ENCODE data around the gene NBEA.
"Not testable (repeated sequence)": the region's sequence is repeated elsewhere in the genome, so short reads cannot be mapped to it uniquely, and the experiment has no call there.

NBEA gene

GRCh38 chr13:35393886-35394285, 451.8 kb downstream of the NBEA start:
- Histone ChIP-seq H2BK5ac (ENCODE audit: low read length) (no peak overlapping the region), H2BK12ac (ENCODE audit: low read length) (no peak overlapping the region), H3K27me3 (ENCODE audit: control insufficient read depth in 3 of 3, insufficient read depth in 3 of 3, low read depth in 1 of 3, low read length in 3 of 3) (no peaks in the 10 kb centered on the region), H3K4me2 (ENCODE audit: insufficient read depth, low read length, poor library complexity, severe bottlenecking) (no peak overlapping the region), H2BK15ac (ENCODE audit: low read length) (no peak overlapping the region), H3K23ac (ENCODE audit: low read depth, low read length, poor library complexity) (no peak overlapping the region), H3K4me1 (ENCODE audit: control insufficient read depth in 2 of 2, insufficient read depth in 1 of 2, low read depth in 1 of 2, low read length in 2 of 2) (peaks cover 0 to 10% of the 10 kb centered on the region in 2 donors), H3K9ac (ENCODE audit: low read depth, low read length, poor library complexity) (no peak overlapping the region), H3K9me3 (replicated peaks in 1 of 2; ENCODE audit: control insufficient read depth in 2 of 2, insufficient read depth in 1 of 2, low read depth in 1 of 2, low read length in 2 of 2) (peaks cover 2 to 13% of the 10 kb centered on the region in 2 donors), H3K4ac (ENCODE audit: low read length) (no peak overlapping the region), H3K79me1 (ENCODE audit: low read depth, low read length) (no peaks in the 10 kb centered on the region), H2AK5ac (ENCODE audit: low read depth, low read length) (no peak overlapping the region), H3K4me3 (ENCODE audit: low read length in 2 of 2) (no peak overlapping the region), H4K91ac (ENCODE audit: low read depth, low read length, poor library complexity) (no peak overlapping the region), H2AFZ (ENCODE audit: low read length) (no peak overlapping the region), H3K27ac (replicated peaks; ENCODE audit: low read length) (no peak overlapping the region), H3K14ac (ENCODE audit: low read length) (no peak overlapping the region), H3K18ac (ENCODE audit: low read length) (no peak overlapping the region), H3K36me3 (replicated peaks in 1 of 2; ENCODE audit: control insufficient read depth in 2 of 2, insufficient read depth in 2 of 2, low read length in 2 of 2) (peaks cover 0 to 2% of the 10 kb centered on the region in 2 donors), H2BK120ac (ENCODE audit: low read depth, low read length) (no peak overlapping the region), H4K8ac (ENCODE audit: low read depth, low read length) (no peak overlapping the region)
- WGBS, 2 donors (ENCODE audit: extremely low coverage in 2 of 2, insufficient read length in 2 of 2, insufficient replicate concordance in 1 of 2) = no CpG with 5 or more reads among the region's 2 CpGs
- DNase-seq (ENCODE audit: low spot score) = no peak

DNA sequence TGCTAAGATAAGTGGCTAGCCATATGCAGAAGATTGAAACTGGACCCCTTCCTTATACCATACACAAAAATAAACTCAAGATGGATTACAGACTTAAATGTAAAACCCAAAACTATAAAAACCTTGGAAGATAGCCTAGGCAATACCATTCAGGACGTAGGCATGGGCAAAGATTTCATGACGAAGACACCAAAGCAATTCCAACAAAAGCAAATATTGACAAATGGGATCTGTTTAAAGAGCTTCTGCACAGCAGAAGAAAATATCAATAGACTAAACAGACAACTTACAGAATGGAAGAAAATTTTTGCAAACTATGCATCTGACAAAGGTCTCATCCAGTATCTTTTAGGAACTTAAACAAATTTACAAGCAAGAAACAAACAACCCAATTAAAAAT, 466.2 kb downstream of the NBEA start:
- H3K23ac ChIP-seq (ENCODE audit: low read depth, low read length, poor library complexity); H3K27me3 ChIP-seq (ENCODE audit: control insufficient read depth in 3 of 3, insufficient read depth in 3 of 3, low read depth in 1 of 3, low read length in 3 of 3); H3K4me3 ChIP-seq (ENCODE audit: low read length in 2 of 2); H4K8ac ChIP-seq (ENCODE audit: low read depth, low read length); H2AK5ac ChIP-seq (ENCODE audit: low read depth, low read length); H3K4me2 ChIP-seq (ENCODE audit: insufficient read depth, low read length, poor library complexity, severe bottlenecking); DNase-seq (ENCODE audit: low spot score); H3K79me1 ChIP-seq (ENCODE audit: low read depth, low read length); H3K9me3 ChIP-seq (replicated peaks in 1 of 2; ENCODE audit: control insufficient read depth in 2 of 2, insufficient read depth in 1 of 2, low read depth in 1 of 2, low read length in 2 of 2); H2BK12ac ChIP-seq (ENCODE audit: low read length); H3K36me3 ChIP-seq (replicated peaks in 1 of 2; ENCODE audit: control insufficient read depth in 2 of 2, insufficient read depth in 2 of 2, low read length in 2 of 2); H3K14ac ChIP-seq (ENCODE audit: low read length); H3K4me1 ChIP-seq (ENCODE audit: control insufficient read depth in 2 of 2, insufficient read depth in 1 of 2, low read depth in 1 of 2, low read length in 2 of 2); H3K4ac ChIP-seq (ENCODE audit: low read length); H3K27ac ChIP-seq (replicated peaks; ENCODE audit: low read length); H4K91ac ChIP-seq (ENCODE audit: low read depth, low read length, poor library complexity); H2BK15ac ChIP-seq (ENCODE audit: low read length); H2AFZ ChIP-seq (ENCODE audit: low read length); H3K18ac ChIP-seq (ENCODE audit: low read length); H2BK5ac ChIP-seq (ENCODE audit: low read length); H2BK120ac ChIP-seq (ENCODE audit: low read depth, low read length); H3K9ac ChIP-seq (ENCODE audit: low read depth, low read length, poor library complexity): not testable (repeated sequence)
- no CpG with 5 or more reads among the region's 2 CpGs for WGBS, 2 donors (ENCODE audit: extremely low coverage in 2 of 2, insufficient read length in 2 of 2, insufficient replicate concordance in 1 of 2)

GRCh38 chr13:35411059-35411744, 469.1 kb downstream of the NBEA start:
- Histone ChIP-seq H3K4me2 (ENCODE audit: insufficient read depth, low read length, poor library complexity, severe bottlenecking) (no peak overlapping the region), H3K4me3 (ENCODE audit: low read length in 2 of 2) (no peak overlapping the region), H3K36me3 (replicated peaks in 1 of 2; ENCODE audit: control insufficient read depth in 2 of 2, insufficient read depth in 2 of 2, low read length in 2 of 2) (no peaks in the 10 kb centered on the region), H3K9me3 (replicated peaks in 1 of 2; ENCODE audit: control insufficient read depth in 2 of 2, insufficient read depth in 1 of 2, low read depth in 1 of 2, low read length in 2 of 2) (no peaks in the 10 kb centered on the region), H3K27me3 (ENCODE audit: control insufficient read depth in 3 of 3, insufficient read depth in 3 of 3, low read depth in 1 of 3, low read length in 3 of 3) (no peaks in the 10 kb centered on the region), H2AK5ac (ENCODE audit: low read depth, low read length) (no peak overlapping the region), H3K14ac (ENCODE audit: low read length) (no peak overlapping the region), H2BK120ac (ENCODE audit: low read depth, low read length) (no peak overlapping the region), H4K8ac (ENCODE audit: low read depth, low read length) (no peak overlapping the region), H3K79me1 (ENCODE audit: low read depth, low read length) (no peaks in the 10 kb centered on the region), H3K4ac (ENCODE audit: low read length) (no peak overlapping the region), H3K23ac (ENCODE audit: low read depth, low read length, poor library complexity) (no peak overlapping the region), H2BK5ac (ENCODE audit: low read length) (no peak overlapping the region), H3K18ac (ENCODE audit: low read length) (no peak overlapping the region), H2AFZ (ENCODE audit: low read length) (no peak overlapping the region), H3K4me1 (ENCODE audit: control insufficient read depth in 2 of 2, insufficient read depth in 1 of 2, low read depth in 1 of 2, low read length in 2 of 2) (no peaks in the 10 kb centered on the region), H2BK12ac (ENCODE audit: low read length) (no peak overlapping the region), H4K91ac (ENCODE audit: low read depth, low read length, poor library complexity) (no peak overlapping the region), H2BK15ac (ENCODE audit: low read length) (no peak overlapping the region), H3K9ac (ENCODE audit: low read depth, low read length, poor library complexity) (no peak overlapping the region), H3K27ac (replicated peaks; ENCODE audit: low read length) (no peak overlapping the region)
- no peak for DNase-seq (ENCODE audit: low spot score)
- WGBS, 2 donors (ENCODE audit: extremely low coverage in 2 of 2, insufficient read length in 2 of 2, insufficient replicate concordance in 1 of 2) = no CpG with 5 or more reads among the region's 2 CpGs

- no peak overlapping the region for H3K4me2 ChIP-seq (ENCODE audit: insufficient read depth, low read length, poor library complexity, severe bottlenecking)
- no peak overlapping the region for H2BK5ac ChIP-seq (ENCODE audit: low read length)
- H2BK15ac ChIP-seq (ENCODE audit: low read length) = no peak overlapping the region
- no peak overlapping the region for H4K91ac ChIP-seq (ENCODE audit: low read depth, low read length, poor library complexity)
- H2BK12ac ChIP-seq (ENCODE audit: low read length) = no peak overlapping the region
- no peaks in the 10 kb centered on the region for H3K4me1 ChIP-seq (ENCODE audit: control insufficient read depth in 2 of 2, insufficient read depth in 1 of 2, low read depth in 1 of 2, low read length in 2 of 2)
- no peak overlapping the region for H2AK5ac ChIP-seq (ENCODE audit: low read depth, low read length)
- no peaks in the 10 kb centered on the region for H3K79me1 ChIP-seq (ENCODE audit: low read depth, low read length)
- H3K4me3 ChIP-seq (ENCODE audit: low read length in 2 of 2) = no peak overlapping the region
- no peaks in the 10 kb centered on the region for H3K27me3 ChIP-seq (ENCODE audit: control insufficient read depth in 3 of 3, insufficient read depth in 3 of 3, low read depth in 1 of 3, low read length in 3 of 3)
- DNase-seq (ENCODE audit: low spot score) = no peak
- no peak overlapping the region for H3K18ac ChIP-seq (ENCODE audit: low read length)
- no peak overlapping the region for H4K8ac ChIP-seq (ENCODE audit: low read depth, low read length)
- H3K9me3 ChIP-seq (replicated peaks in 1 of 2; ENCODE audit: control insufficient read depth in 2 of 2, insufficient read depth in 1 of 2, low read depth in 1 of 2, low read length in 2 of 2) = no peaks in the 10 kb centered on the region
- H3K4ac ChIP-seq (ENCODE audit: low read length) = no peak overlapping the region
- WGBS, 2 donors (ENCODE audit: extremely low coverage in 2 of 2, insufficient read length in 2 of 2, insufficient replicate concordance in 1 of 2) = no CpG with 5 or more reads among the region's 1 CpG
- H2BK120ac ChIP-seq (ENCODE audit: low read depth, low read length) = no peak overlapping the region
- H3K14ac ChIP-seq (ENCODE audit: low read length) = no peak overlapping the region
- no peak overlapping the region for H3K27ac ChIP-seq (replicated peaks; ENCODE audit: low read length)
- no peak overlapping the region for H3K23ac ChIP-seq (ENCODE audit: low read depth, low read length, poor library complexity)
- no peak overlapping the region for H2AFZ ChIP-seq (ENCODE audit: low read length)
- H3K36me3 ChIP-seq (replicated peaks in 1 of 2; ENCODE audit: control insufficient read depth in 2 of 2, insufficient read depth in 2 of 2, low read length in 2 of 2) = no peaks in the 10 kb centered on the region
- H3K9ac ChIP-seq (ENCODE audit: low read depth, low read length, poor library complexity) = no peak overlapping the region
Measured at GRCh38 chr13:35448465-35448864, 506.4 kb downstream of the NBEA start.
